Measurements from ENCODE around the gene TENM3.

- no peak for TF ChIP-seq CTCF (IDR thresholded peaks at IDR 0.05; ENCODE audit: insufficient read depth, low read length, poor library complexity, severe bottlenecking)
- TF ChIP-seq EZH2phosphoT487 (conservative IDR thresholded peaks at IDR 0.05; ENCODE audit: low read length) = no peak
Measured at GRCh38 chr4:182530451-182530850, 287.2 kb downstream of the TENM3 start.
